Bronchial epithelial cell (primary cell): Measurements from ENCODE around the gene ZNF827. TPM values are rescaled to one million over a fixed set of nuclear protein-coding genes. Genes with fewer than 3 reads are reported as not detected.

Experiments
- DNase-seq: peaks from one replicate; pipeline ENCODE4 v3.0.0-alpha.2; 2010; ENCODE audit warnings: low read depth
- FAIRE-seq: peaks from 2 replicates; lab custom pipeline; 2011; peaks lifted over from hg19 to GRCh38; lab: Jason Lieb, UNC
- H3K27me3 ChIP-seq: 2 replicates; pipeline ENCODE4 v1.5.1; 2011; ENCODE audit warnings: low read length; ENCODE audit not compliant: control insufficient read depth, insufficient read depth
- H3K36me3 ChIP-seq: 2 replicates; pipeline ENCODE4 v1.5.1; 2011; ENCODE audit warnings: low read length; ENCODE audit not compliant: control insufficient read depth, insufficient read depth
- H3K4me3 ChIP-seq: 2 replicates; pipeline ENCODE4 v1.5.1; 2011; ENCODE audit warnings: mild to moderate bottlenecking, low read depth, low read length, control low read depth
- CTCF ChIP-seq: IDR thresholded peaks from 2 replicates; pipeline ENCODE4 v1.5.1; 2011; ENCODE audit warnings: mild to moderate bottlenecking, moderate library complexity, low read length, control low read depth, inconsistent platforms; ENCODE audit not compliant: insufficient read depth, severe bottlenecking
- total RNA-seq: library from RNA; depleted of rRNA; stranded (reverse); fragments of >200 nt; gene quantifications from 2 replicates; pipeline ENCODE4 v1.2.1, GENCODE V29; 2014

ZNF827 gene
- total RNA-seq, 1 donor from 2014 or later = 2.1 TPM

GRCh38 chr4:145931403-145931802, 7.2 kb downstream of the ZNF827 start:
- Histone ChIP-seq H3K27me3 (no peaks in the 10 kb centered on the region), H3K4me3 (no peak overlapping the region), H3K36me3 (no peaks in the 10 kb centered on the region)
- FAIRE-seq (no peak), DNase-seq (no peak)
- TF ChIP-seq CTCF = no peak

- H3K27me3 ChIP-seq = no peaks in the 10 kb centered on the region
- H3K4me3 ChIP-seq = no peak overlapping the region
- TF ChIP-seq CTCF = no peak
- no peak for FAIRE-seq
- no peak for DNase-seq
- H3K36me3 ChIP-seq = no peaks in the 10 kb centered on the region
These were observed 8.0 kb downstream of the ZNF827 start for GRCh38 chr4:145930592-145930991.

GRCh38 chr4:145929415-145930178, 9.0 kb downstream of the ZNF827 start:
- no peak for TF ChIP-seq CTCF
- FAIRE-seq = no peak
- no peak for DNase-seq

GRCh38 chr4:145928748-145929147, 9.9 kb downstream of the ZNF827 start:
- no peaks in the 10 kb centered on the region for H3K36me3 ChIP-seq
- FAIRE-seq (no peak), DNase-seq (no peak)
- no peaks in the 10 kb centered on the region for H3K27me3 ChIP-seq
- H3K4me3 ChIP-seq = no peak overlapping the region
- TF ChIP-seq CTCF = no peak

More at GRCh38 chr4:145929415-145930178, 9.0 kb downstream of the ZNF827 start:
- no peaks in the 10 kb centered on the region for H3K36me3 ChIP-seq
- no peak overlapping the region for H3K4me3 ChIP-seq
- H3K27me3 ChIP-seq = no peaks in the 10 kb centered on the region

GRCh38 chr4:145927030-145927429, 11.6 kb downstream of the ZNF827 start:
- Histone ChIP-seq H3K27me3 (no peaks in the 10 kb centered on the region), H3K36me3 (no peaks in the 10 kb centered on the region), H3K4me3 (no peak overlapping the region)
- no peak for TF ChIP-seq CTCF
- FAIRE-seq = no peak
- DNase-seq = no peak
